Fibroblast of villous mesenchyme (primary cell): ENCODE results near the gene SMG6. TPM values are rescaled to one million over a fixed set of nuclear protein-coding genes. Genes with fewer than 3 reads are reported as not detected.

Experiments used
- DNase-seq: peaks from one replicate; pipeline ENCODE4 v3.0.0-alpha.2; 2010; ENCODE audit warnings: low read depth
- H3K4me3 ChIP-seq: 2 replicates; pipeline ENCODE4 v1.5.1; 2011; ENCODE audit warnings: low read depth, mild to moderate bottlenecking, low read length
- CTCF ChIP-seq: IDR thresholded peaks from 2 replicates; pipeline ENCODE4 v1.5.1; 2012; ENCODE audit warnings: low read depth, mild to moderate bottlenecking, low read length; ENCODE audit not compliant: insufficient read depth
- total RNA-seq: library from RNA; depleted of rRNA; stranded (reverse); fragments of >200 nt; gene quantifications from 2 replicates; pipeline ENCODE4 v1.2.3, GENCODE V29; 2012

Gene SMG6
- total RNA-seq, 1 donor: 50.5 TPM

DNA sequence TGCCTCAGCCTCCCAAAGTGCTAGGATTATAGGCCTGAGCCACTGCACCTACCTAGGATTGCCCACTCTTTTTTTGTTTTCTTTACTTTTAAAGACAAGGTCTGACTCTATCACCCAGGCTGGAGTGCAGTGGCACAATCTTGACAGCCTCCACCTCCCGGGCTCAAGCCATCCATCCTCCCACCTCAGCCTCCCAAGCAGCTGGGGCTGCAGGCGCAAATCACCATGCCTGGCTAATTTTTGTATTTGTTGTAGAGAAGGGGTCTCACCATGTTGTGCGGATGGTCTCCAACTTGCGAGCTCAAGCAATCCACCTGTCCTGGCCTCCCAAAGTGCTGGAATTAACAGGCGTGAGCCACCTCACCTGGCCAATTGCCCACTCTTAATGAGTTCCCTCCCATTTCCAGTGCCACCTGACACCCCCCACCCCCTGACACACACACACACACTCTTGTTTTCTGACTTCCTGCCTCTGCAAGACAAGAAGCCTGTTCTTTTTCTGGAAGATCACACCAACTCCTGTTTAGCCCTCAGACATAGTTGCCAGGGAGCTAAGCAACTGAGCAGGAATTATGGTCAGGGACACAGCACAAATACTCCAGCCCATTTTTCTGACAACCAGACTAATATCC, 259.2 kb downstream of the SMG6 start:
- H3K4me3 ChIP-seq: no peak overlapping the region
- DNase-seq: no peak
- TF ChIP-seq CTCF: no peak

DNA sequence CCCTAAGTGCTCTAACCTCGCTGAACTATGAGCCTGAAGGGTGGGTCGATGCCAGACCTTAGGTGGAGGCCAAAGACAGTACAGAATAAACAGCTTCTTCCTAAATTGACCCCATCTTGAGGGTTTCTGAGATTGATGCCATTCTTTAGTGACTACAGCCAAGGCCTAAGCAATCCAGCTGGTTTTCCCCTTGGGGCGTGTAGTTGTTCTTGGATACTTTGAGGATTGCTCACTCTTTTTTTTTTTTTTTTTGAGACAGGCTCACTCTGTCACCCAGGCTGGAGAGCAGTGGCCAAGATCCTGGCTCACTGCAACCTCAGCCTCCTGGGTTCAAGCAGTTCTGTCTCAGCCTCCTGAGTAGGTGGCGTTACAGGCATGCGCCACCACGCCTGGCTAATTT, 259.8 kb downstream of the SMG6 start:
- DNase-seq: no peak
- no peak overlapping the region for H3K4me3 ChIP-seq
- TF ChIP-seq CTCF: no peak

DNA sequence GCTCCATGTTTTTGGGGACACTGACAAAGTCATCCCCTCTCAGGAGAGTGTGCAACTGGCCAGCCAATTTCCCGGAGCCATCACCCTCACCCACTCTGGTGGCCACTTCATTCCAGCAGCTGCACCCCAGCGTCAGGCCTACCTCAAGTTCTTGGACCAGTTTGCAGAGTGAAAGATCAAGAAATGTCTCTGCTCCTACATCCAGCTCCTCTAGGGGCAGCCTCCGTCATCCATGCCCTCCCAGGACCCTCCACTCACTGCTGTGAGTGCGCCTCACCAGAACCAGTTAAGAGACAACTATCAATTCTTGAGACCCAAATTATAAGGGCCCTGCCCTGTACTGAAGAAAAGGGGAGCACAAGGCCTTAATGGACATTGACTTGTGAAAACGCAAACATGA, 260.7 kb downstream of the SMG6 start:
- H3K4me3 ChIP-seq: peak overlapping the region; percentile 90
- no peak for TF ChIP-seq CTCF
- no peak for DNase-seq

GRCh38 chr17:2042390-2042847, 261.2 kb downstream of the SMG6 start:
- no peak for DNase-seq

GRCh38 chr17:2041561-2042389, 261.8 kb downstream of the SMG6 start, which contains the start of gene OVCA2:
Gene OVCA2 (plus strand): TSS chr17:2042022. CDS start chr17:2042048, 26 bp downstream.
- TF ChIP-seq CTCF: peak; percentile 50
- peak within 1 kb of the TSS; percentile 90 for H3K4me3 ChIP-seq
- DNase-seq: peak; percentile 93

More at GRCh38 chr17:2042390-2042847, 261.2 kb downstream of the SMG6 start:
- peak; percentile 50 for TF ChIP-seq CTCF
- H3K4me3 ChIP-seq: peak overlapping the region; percentile 90

DNA sequence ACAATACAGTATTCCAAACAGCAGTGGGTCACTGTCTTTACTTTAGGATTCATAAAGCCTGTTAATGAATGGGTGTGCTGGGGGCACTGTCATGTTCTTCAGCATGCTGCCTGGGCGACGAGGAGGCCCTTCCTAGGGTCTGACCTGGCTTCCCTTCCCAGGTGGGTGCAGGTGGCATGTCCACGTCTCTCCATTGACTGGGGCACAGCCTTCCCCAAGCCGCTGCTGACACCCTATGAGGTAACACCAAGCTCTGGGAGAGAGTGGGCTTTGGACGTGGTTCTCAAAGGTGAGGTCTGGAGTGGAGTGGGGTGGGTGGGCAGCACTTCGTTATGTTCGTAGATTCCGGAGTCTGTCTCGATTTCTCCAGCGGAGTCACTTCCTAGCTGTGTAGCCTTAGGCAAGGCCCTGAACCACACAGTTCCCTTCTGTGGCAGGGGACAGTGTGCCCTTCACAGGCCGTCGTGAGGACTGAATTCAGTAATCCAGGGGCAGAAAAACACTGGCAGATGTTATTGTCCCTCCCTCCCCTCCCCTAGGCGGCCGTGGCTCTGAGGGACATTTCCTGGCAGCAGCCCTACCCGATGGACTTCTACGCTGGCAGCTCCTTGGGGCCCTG, 262.5 kb downstream of the SMG6 start:
- no peak for DNase-seq
- peak overlapping the region; percentile 90 for H3K4me3 ChIP-seq
- no peak for TF ChIP-seq CTCF
